Measurements from ENCODE around the gene XPR1.
A peak's percentile ranks its signal among the peaks of the same experiment; 100 is the strongest.

The XPR1 gene

GRCh38 chr1:180927348-180927747 lies 295.5 kb downstream of the XPR1 start:
- no peak for TF ChIP-seq CTCF (IDR thresholded peaks at IDR 0.05; ENCODE audit: low read depth, low read length)
- H3K4me3 ChIP-seq (replicated peaks in 1 of 2; ENCODE audit: low read depth in 2 of 2, low read length in 2 of 2): no peak overlapping the region
- no peak for DNase-seq (ENCODE audit: low read depth in 2 of 2)

GRCh38 chr1:180927841-180928240 lies 296.0 kb downstream of the XPR1 start:
- no peak for TF ChIP-seq CTCF (IDR thresholded peaks at IDR 0.05; ENCODE audit: low read depth, low read length)
- DNase-seq (ENCODE audit: low read depth in 2 of 2): peak in 1 of 2 donors; percentile 5
- no peak overlapping the region for H3K4me3 ChIP-seq (replicated peaks in 1 of 2; ENCODE audit: low read depth in 2 of 2, low read length in 2 of 2)

GRCh38 chr1:180928331-180929230 lies 296.8 kb downstream of the XPR1 start:
- no peak for DNase-seq (ENCODE audit: low read depth in 2 of 2)

GRCh38 chr1:180929389-180929788 lies 297.6 kb downstream of the XPR1 start:
- no peak overlapping the region for H3K4me3 ChIP-seq (replicated peaks in 1 of 2; ENCODE audit: low read depth in 2 of 2, low read length in 2 of 2)
- DNase-seq (ENCODE audit: low read depth in 2 of 2): no peak
- no peak for TF ChIP-seq CTCF (IDR thresholded peaks at IDR 0.05; ENCODE audit: low read depth, low read length)

More at GRCh38 chr1:180928331-180929230, 296.8 kb downstream of the XPR1 start:
- no peak overlapping the region for H3K4me3 ChIP-seq (replicated peaks in 1 of 2; ENCODE audit: low read depth in 2 of 2, low read length in 2 of 2)
- TF ChIP-seq CTCF (IDR thresholded peaks at IDR 0.05; ENCODE audit: low read depth, low read length): no peak

- TF ChIP-seq CTCF (IDR thresholded peaks at IDR 0.05; ENCODE audit: low read depth, low read length): no peak
- no peak for DNase-seq (ENCODE audit: low read depth in 2 of 2)
- H3K4me3 ChIP-seq (replicated peaks in 1 of 2; ENCODE audit: low read depth in 2 of 2, low read length in 2 of 2): no peak overlapping the region
Measured at GRCh38 chr1:180930687-180931086, 298.9 kb downstream of the XPR1 start.

GRCh38 chr1:180931529-180931928 lies 299.7 kb downstream of the XPR1 start:
- no peak for TF ChIP-seq CTCF (IDR thresholded peaks at IDR 0.05; ENCODE audit: low read depth, low read length)
- no peak for DNase-seq (ENCODE audit: low read depth in 2 of 2)

More at GRCh38 chr1:180931529-180931928, 299.7 kb downstream of the XPR1 start:
- no peak overlapping the region for H3K4me3 ChIP-seq (replicated peaks in 1 of 2; ENCODE audit: low read depth in 2 of 2, low read length in 2 of 2)

Data from cardiac fibroblast (primary cell).